HG02642 (cell line): ENCODE data around the gene ZNRF4.
"Not testable (repeated sequence)": the region's sequence is repeated elsewhere in the genome, so short reads cannot be mapped to it uniquely, and the experiment has no call there.

Experiments used
- ATAC-seq: cut with Tn5 transposase; IDR thresholded peaks from one replicate; pipeline ENCODE4 v1.9.1; 2021; ENCODE audit warnings: mild to moderate bottlenecking; ENCODE audit not compliant: unreplicated experiment, poor library complexity

ZNRF4 gene, protein sequence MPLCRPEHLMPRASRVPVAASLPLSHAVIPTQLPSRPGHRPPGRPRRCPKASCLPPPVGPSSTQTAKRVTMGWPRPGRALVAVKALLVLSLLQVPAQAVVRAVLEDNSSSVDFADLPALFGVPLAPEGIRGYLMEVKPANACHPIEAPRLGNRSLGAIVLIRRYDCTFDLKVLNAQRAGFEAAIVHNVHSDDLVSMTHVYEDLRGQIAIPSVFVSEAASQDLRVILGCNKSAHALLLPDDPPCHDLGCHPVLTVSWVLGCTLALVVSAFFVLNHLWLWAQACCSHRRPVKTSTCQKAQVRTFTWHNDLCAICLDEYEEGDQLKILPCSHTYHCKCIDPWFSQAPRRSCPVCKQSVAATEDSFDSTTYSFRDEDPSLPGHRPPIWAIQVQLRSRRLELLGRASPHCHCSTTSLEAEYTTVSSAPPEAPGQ

DNA sequence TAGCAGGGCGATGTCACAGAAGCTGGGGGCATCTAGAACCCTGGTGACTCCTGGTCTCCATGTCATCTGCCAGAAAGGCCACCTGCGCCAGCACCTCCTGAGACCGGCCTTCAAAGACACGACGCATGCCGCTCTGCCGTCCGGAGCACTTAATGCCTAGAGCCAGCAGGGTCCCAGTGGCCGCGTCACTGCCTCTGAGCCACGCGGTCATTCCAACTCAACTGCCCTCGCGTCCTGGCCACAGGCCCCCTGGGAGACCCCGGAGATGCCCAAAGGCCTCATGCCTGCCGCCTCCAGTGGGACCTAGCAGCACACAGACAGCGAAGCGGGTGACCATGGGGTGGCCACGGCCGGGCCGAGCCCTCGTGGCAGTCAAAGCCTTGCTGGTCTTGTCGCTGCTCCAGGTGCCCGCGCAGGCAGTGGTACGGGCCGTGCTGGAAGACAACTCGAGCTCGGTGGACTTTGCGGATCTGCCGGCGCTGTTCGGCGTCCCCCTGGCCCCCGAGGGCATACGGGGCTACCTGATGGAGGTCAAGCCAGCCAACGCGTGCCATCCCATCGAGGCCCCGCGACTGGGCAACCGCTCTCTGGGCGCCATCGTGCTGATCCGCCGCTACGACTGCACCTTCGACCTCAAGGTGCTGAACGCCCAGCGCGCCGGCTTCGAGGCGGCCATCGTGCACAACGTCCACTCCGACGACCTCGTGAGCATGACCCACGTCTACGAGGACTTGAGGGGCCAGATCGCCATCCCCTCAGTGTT is at the start of gene ZNRF4:
TSS of gene ZNRF4 (plus strand) at position 51 of the 763 bp plus-strand sequence. CDS start at position 126, 75 bp downstream.
- no peak for ATAC-seq

DNA sequence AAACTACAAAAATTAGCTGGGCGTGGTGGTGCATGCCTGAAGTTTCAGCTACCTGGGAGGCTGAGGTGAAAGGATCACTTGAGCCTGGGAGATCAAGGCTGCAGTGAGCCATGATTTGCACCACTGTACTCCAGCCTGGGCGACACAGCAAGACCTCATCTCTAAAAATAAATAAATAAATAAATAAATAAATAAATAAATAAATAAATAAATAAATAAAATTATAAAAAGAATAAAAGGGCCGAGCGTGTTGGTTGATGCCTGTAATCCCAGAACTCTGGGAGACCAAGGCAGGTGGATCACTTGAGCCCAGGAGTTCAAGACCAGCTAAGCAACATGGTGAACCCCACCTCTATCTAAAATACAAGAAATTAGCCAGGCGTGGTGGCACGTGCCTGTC is 49.0 kb upstream of the ZNRF4 start:
- not testable (repeated sequence) for ATAC-seq

DNA sequence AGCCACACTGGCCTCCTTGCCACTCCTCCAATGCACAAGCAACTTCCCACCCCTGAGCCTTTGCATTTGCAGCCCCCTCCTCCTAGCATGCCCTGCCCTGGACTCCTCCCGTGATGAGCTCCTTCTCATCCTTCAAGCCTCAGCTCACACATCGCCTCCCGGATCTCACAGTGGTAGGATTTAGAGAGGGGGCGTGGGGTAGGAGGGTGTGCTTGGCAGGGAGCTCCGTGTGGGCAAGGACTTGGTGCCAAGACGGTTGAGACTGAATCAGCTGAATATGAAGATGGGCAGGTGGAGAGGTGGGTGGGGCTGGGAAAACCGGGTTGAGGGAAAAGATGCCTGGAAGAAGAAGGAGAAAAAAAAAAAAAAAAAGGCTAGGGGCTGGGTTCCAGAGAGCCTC is 48.4 kb upstream of the ZNRF4 start:
- no peak for ATAC-seq

DNA sequence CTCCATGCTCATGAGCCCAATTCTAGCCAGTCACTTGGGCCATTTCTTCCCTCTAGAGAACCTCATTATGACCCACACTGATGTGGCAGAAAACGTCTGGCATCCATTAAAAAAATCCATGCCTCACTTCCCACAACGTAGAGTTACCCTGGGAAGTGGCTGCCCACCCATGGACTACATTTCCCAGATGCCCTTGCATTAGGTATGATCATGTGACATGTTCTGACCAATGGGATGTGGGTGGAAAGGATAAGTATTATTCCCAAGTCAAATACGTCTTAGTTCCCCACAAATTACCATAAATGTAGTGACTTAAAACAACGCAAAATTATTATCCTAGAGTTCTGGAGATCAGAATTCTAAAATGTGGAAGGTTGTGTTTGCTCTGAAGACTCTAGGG is 47.9 kb upstream of the ZNRF4 start:
- ATAC-seq, result no peak

DNA sequence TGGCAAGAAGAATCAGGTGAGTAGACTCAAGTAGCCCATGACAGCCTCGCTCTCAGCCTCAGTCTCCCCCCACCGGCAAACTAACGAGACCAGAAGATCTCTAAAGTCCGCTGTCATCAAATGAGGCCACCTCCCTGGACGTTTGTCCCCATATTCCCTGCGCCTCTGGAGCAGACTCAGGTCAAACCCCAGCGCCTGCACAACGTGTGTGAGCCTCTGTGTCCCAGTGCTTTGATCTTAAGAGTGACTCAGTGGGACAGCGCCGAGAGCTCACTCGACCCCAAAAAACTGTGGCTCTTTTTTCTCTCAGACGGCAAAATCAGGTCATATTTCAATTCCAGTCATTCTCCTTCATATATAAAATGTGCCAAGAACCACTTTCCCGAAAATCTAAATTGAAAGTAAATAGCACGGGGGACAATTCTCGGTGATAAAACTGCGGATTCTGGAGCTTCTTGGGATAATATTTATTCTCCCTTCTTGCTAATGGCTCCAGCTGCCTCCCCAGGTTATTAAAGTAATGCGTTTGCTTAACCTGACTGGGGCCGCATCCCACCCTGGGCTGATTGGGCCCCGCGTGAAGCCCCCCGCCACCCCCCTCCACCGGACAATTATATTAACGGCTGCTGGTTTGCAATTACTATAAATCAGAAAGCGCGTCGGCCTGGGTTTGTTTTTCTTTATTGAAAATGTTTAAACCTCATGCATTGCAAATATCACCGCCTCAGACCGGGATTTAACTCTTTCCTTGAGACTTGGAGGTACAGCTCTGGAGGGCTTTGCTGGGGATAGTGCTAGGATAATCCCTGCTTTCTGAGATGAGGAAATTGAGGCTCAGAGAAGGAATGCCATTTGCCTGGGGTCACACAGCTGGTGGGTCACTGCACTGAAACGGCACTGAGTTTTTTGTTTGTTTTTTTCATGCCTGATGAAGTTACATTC is 37.5 kb upstream of the ZNRF4 start:
- ATAC-seq, result no peak

DNA sequence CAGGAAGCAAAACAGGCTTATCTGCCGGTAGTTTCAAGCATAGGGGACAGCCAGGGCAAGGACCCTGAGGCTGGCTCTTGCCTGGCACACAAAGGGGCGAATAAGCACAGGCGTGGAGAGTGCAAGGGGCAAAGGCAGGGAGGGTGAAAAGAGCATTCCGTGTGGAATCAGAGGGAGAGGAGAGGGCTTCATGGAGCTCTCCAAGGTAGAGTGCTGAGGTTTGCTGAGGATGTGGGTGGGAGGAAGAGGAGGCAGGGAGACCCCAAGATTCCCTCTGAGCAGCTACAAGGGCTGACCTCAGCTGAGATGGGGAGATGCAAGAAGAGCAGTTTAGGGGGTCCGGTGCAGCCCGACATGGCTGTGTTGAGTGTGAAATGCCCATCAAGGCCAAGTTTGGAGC is 36.5 kb upstream of the ZNRF4 start:
- ATAC-seq, result no peak

DNA sequence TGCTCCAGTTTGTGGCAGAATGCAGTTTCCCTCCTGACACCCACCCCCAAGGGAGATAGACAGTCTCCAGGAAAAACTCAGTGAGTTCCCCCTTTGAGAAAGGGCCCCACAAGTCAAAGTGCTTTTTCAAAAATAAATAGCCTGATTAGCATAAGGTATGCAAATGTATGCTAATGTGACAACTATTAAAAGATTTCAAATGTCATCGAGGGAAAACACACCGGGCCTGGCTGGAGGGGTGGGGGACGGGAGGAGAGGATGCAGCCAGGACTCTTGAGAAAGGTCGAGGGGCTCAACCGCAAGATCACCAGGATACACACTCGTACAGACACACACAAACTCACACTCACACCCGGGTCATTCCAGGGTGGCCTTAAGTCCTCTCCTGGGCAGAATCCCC is 34.3 kb upstream of the ZNRF4 start:
- no peak for ATAC-seq

DNA sequence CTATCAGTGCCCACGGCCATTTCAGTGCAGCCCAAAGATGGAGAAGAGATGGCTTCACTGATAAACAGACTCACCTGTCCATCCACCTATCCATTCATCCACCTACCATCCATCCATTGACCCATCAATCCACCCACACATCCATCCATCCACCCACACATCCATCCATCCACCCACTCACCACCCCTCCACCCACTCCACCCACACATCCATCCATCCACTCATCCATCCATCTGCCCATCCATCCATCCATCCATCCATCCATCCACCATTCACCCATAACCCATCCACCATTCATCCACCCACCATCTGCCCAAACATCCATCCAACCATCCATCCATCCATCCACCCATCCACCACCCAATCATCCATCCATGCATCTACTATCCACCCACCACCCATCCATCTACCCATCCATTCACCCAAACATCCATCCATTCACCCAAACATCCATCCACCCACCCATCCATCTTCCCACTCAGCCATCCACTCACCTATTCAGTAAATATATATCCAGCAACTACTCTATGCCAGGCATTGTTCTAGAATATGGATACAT is 31.6 kb upstream of the ZNRF4 start:
- ATAC-seq, result no peak

DNA sequence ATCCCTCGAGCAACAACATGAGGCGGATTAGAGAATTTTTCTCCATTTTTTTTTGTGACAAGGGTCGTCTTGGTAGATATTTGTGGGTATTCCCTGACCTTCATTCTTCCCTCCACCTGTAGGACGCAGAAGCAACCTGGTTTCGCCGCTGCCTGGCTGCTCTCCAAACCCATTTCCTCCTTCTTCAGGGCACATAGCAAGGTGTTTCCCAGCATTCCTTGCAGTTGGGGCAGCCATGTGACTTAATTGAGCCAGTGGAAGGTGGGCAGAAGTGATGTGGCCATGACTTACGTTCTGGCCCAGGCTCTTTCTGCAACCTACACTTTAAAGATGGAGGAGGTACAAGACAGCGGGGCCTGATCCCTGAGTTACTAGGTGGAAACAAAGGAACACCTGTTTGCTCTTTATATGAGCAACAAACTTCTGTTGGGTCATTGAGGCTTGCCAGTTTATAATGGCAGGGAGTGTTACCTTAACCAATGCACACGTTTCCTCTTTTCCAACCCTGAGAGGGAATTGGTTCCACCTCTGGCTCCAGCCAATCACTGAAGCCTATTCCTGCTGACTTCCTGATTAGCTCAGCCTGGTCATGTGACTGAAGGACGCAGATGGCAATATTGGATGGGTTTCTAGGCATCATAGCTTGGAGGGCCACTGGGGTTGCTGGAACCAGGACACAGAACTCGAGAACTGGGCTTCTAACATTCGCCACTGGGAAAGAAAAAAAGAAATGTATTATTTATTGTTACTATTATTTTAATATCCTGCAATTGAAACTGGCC is 30.8 kb upstream of the ZNRF4 start:
- ATAC-seq, result no peak

DNA sequence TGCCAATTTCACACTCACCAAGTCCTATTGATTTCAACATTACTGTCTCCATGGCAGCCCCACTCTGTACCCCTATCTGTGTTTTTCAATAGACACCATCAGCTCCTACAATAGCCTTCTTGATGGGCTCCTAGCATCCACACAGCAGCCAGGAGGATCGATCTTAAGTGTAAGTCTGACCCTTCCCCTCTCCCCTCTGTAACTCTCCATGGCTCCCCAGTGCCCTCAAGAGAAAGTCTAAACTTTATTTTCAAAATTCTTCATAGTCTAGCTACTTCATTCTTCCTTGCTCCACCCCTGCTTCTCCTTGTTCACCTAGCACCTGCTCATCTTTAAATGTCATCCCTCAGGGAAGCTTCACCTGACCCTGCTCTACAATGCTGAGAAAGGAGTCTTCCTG is 30.0 kb upstream of the ZNRF4 start:
- no peak for ATAC-seq

DNA sequence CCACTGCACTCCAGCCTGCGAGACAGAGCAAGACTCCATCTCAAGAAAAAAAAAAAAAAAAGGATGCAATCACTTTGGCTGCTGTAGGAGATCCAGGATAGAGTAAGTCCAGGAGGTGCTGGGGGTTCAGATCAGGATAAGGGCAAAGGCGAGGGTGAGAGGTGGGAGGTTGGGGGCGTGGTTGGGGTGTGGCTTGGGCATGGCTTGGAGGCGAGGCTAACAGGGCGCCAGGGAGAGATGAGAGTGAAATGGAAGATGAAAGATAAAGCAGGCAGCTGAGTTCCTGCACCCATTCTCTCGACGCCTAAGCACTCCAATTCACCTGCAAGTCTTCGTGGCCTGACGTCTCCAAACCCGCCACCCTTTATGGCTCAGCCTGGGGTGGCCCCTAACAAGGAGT is 25.0 kb upstream of the ZNRF4 start:
- ATAC-seq, result no peak

DNA sequence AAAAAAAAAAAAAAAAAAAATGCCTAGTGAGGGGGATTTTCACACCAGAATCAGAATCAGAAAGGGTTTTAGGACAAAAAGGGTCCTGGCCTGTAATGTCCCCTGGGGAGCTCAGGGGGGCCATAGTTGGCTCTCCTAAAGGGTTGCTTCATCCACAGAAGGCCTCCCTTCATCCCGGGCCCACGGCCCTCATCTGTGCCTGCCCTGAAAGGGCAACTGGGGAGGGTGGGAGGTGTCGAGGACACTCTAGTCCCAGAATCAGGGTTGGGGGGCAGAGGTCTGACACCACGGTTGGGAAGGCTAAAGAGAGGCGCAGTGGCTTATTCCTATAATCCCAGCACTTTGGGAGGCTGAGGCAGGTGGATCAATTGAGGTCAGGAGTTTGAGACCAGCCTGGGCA is 22.5 kb upstream of the ZNRF4 start:
- ATAC-seq, result no peak

DNA sequence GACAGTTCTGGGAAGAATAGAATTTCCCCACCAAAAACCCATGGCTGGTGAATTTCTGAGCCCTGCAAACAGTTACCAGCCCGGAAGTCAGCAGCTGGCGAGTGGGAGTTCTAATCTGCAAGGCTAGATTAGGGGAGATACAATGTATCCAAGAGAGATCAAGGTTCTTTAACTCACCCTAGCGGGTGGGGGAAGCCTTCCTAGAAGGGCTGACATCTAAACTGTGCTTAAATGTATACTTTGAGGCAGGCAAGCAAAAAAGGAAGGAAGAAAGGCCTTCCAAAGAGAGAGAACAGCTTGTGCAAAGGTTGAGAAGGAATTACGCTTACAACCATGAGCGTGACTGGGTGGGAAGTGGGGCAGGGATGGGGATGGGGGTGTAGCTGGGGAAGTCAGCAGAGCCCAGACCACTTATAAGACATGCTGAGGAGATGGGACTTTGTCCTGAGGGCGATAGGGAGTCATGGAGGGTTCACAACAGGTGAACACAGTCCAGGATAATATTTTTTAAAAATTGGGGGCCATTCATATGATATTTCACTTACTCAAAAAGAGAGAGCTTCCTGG is 20.8 kb upstream of the ZNRF4 start:
- ATAC-seq, result no peak

DNA sequence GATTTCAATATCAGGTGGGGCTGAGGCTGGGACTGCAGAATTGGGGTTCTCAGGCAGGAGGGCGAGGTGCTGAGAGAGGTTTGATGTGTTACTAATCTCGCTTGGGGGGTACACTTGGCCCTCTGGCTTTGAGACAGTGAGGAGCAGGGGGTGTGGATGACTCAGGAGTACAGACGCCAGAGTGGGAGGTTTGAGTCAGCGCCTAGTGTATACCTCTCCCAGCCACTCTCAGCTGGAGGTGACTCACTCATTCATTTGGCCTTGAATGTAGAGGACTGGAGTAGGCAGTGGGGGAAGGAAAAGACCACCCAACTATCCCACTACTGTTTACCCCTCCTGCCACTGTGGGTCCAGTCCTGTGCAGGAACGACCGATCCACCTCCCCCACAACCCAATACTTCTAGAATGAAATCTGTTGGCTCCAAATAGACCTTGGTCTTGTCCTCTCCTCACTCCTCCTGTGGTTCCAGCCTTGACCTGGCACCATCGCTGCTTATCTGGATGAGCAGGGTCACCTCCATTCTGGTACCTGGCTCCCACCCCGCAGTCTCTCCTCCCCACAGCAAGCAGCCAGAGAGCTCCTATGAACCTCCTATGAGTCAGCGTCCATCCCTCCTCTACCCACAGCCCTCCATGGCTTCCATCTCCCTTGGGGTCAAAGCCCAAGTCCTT is 20.1 kb upstream of the ZNRF4 start:
- ATAC-seq, result no peak

DNA sequence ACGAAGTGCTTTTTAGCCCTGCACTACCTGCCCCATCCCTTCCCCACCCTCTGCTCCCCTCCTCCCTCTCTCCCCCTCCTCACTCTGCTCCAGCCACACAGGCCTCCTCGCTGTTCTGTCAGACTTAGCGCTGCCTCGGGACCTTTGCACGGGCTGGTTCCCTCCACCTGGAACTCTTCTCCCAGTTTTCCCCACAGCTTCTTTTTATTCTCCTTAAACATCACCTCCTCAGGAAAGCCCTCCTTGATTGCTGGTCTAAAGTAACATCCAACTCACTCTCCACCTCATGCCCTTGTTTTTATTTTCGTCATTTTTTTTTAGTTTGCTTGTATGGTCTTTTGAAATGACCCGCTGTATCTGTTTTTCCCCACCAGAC is 19.6 kb upstream of the ZNRF4 start:
- no peak for ATAC-seq

DNA sequence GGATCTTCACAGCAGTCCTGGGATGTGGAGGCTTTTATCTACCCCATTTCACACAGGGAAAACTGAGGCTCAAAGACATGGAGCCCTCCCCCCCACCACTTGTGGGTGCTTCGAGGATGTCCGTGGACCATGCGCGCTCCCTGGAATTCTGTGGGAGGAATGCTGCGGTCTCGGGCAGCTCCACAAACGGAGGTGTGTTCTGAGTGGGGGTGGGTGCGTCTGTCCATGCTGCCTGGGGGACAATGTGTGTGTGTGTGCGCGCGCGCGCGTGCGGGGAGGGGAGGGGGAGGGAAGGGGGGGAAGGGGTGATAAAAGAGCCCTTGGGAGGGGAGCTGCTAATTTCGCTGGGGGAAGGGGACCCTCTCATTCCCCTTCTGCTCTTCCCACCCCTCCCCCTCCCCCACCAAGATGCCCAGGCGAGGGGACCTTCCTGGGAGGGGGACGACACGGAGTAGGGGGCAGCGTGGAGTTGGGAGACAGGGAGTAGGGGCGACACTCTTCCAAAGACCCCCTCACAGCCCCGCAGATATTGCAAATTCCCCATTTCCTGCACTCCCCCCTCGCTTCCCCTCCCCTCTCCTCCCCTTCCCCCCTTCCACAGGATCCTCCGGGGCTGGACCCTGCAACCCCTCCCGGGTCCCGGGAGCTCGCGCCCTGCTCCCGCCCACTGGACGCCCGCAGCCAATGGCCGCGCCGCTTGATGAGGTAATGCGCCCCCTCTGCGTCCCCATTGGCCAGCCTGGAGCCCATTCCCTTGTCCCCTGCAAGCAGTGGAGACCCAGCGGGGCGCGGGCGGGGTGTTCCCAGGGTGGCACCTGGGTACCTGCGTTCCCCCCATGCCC is 18.9 kb upstream of the ZNRF4 start:
- ATAC-seq, result no peak

DNA sequence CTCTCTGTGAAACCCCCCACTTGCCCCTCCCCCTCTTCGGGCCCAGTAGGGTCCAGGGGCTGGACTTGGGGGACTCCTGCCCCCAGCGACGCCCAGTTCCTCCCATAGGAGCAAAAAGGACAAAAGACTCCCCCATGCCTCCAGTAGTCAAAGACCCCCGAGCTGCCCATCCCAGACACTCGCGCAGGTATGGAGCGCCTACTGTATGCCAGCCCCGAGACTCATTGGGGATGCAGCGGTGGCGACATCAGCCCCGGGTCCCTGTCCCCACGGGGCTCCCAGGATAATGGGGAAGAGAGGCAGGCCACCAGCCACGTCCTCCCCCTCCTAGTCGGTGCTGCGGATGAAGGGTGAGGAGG is 18.3 kb upstream of the ZNRF4 start:
- ATAC-seq, result no peak

DNA sequence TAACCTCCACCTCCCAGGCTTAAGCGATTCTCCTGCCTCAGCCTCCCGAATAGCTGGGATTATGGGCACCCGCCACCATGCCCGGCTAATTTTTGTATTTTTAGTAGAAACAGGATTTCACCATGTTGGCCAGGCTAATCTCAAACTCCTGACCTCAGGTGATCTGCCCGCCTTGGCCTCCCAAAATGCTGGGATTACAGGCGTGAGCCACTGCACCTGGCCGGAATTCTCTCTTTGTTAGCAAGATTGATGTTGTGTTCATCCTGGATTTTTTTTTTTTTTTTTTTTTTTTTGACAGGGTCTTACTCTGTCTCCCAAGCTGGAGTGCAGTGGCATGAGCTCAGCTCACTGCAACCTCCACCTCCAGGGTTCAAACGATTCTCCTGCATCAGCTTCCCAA is 16.5 kb upstream of the ZNRF4 start:
- not testable (repeated sequence) for ATAC-seq
